Epithelial cell of esophagus (primary cell): Measurements from ENCODE around the gene ITPKB.

Source experiments
- DNase-seq: peaks from one replicate; pipeline ENCODE4 v3.0.0; 2010; ENCODE audit warnings: low read depth
- H3K4me3 ChIP-seq: 2 replicates; pipeline ENCODE4 v1.5.1; 2011; ENCODE audit warnings: mild to moderate bottlenecking, low read length, control low read depth
- TF ChIP-seq, protein P1 (sequence below): IDR thresholded peaks from 2 replicates; pipeline ENCODE4 v1.5.1; 2011; ENCODE audit warnings: low read depth, mild to moderate bottlenecking, low read length, control low read depth, inconsistent platforms; ENCODE audit not compliant: insufficient read depth; ENCODE audit errors: missing control alignments

Gene ITPKB

DNA sequence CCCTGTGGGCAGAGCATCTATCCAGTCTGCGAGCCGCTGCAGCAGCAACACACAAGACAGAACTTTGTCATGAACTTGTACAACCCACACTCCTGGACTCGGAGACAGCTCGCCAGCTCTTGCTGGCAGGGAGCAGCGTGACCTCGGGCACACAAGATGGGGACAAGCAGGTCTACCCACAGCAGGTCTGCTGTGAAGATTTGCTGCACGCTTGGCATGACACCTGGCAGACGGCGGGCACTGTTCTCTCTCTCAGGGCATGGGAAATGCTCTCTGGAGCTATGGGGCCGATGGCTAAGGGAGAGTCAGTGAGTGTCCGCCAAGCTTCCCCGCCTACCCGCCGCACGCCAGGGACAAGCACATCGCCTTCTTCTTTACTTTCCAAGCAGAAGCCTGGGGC is 100.5 kb downstream of the ITPKB start:
- DNase-seq, result no peak

GRCh38 chr1:226638001-226638601 is 101.0 kb downstream of the ITPKB start:
- no peak overlapping the region for H3K4me3 ChIP-seq
- TF ChIP-seq, protein P1, sequence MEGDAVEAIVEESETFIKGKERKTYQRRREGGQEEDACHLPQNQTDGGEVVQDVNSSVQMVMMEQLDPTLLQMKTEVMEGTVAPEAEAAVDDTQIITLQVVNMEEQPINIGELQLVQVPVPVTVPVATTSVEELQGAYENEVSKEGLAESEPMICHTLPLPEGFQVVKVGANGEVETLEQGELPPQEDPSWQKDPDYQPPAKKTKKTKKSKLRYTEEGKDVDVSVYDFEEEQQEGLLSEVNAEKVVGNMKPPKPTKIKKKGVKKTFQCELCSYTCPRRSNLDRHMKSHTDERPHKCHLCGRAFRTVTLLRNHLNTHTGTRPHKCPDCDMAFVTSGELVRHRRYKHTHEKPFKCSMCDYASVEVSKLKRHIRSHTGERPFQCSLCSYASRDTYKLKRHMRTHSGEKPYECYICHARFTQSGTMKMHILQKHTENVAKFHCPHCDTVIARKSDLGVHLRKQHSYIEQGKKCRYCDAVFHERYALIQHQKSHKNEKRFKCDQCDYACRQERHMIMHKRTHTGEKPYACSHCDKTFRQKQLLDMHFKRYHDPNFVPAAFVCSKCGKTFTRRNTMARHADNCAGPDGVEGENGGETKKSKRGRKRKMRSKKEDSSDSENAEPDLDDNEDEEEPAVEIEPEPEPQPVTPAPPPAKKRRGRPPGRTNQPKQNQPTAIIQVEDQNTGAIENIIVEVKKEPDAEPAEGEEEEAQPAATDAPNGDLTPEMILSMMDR, result no peak
- DNase-seq, result no peak

More for the DNA sequence above, 100.5 kb downstream of the ITPKB start:
- TF ChIP-seq, protein P1, result no peak
- H3K4me3 ChIP-seq, result no peak overlapping the region

- DNase-seq, result no peak
- H3K4me3 ChIP-seq, result no peak overlapping the region
- TF ChIP-seq, protein P1, result peak; percentile 27
Measured at GRCh38 chr1:226637147-226637935, 101.7 kb downstream of the ITPKB start.

DNA sequence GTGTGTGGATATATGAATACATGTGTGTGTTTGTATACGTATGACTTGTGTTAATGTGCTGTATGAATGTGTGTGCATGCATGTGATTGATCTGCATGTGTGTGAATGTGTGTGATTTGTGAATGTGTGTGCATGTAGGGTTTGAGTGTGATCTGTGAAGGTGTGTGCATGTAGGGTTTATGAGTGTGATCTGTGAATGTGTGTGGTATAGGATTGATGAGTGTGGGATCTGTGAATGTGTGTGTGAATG is 102.3 kb downstream of the ITPKB start:
- DNase-seq, result no peak
- no peak overlapping the region for H3K4me3 ChIP-seq
- TF ChIP-seq, protein P1, result no peak

DNA sequence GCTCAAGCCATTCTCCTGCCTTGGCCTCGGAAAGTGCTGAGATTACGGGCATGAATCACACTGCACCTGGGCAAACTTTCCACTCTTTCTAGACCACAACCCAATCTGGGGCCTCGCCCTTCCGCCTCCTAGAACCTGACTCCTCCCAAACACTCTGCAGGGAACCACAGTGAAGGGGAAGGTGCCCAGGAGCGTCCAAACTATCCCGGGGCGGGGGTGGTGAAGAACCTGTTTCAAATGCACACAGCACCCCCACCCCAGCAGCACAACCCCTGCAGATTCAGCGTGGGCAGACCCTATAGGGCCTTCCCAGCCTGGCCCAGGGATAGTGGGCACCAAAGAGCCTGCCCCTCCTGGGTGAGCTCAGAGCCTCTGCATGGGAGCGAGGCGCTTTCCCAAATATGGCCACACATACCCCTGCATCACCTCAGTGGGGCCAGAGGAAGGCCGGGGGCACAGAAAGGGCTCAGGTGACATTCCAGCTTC is 103.6 kb downstream of the ITPKB start:
- DNase-seq, result peak; percentile 65
- TF ChIP-seq, protein P1, result no peak
- no peak overlapping the region for H3K4me3 ChIP-seq

GRCh38 chr1:226634611-226635246 is 104.4 kb downstream of the ITPKB start:
- H3K4me3 ChIP-seq, result no peak overlapping the region
- no peak for DNase-seq
- TF ChIP-seq, protein P1, result no peak
